ENCODE data around the gene TP53I13. TPM values are rescaled to one million over a fixed set of nuclear protein-coding genes. Genes with fewer than 3 reads are reported as not detected.

TP53I13 gene
- total RNA-seq, 4 donors from 2014 or later, result 47.8 to 144 (median 87.7) TPM

DNA sequence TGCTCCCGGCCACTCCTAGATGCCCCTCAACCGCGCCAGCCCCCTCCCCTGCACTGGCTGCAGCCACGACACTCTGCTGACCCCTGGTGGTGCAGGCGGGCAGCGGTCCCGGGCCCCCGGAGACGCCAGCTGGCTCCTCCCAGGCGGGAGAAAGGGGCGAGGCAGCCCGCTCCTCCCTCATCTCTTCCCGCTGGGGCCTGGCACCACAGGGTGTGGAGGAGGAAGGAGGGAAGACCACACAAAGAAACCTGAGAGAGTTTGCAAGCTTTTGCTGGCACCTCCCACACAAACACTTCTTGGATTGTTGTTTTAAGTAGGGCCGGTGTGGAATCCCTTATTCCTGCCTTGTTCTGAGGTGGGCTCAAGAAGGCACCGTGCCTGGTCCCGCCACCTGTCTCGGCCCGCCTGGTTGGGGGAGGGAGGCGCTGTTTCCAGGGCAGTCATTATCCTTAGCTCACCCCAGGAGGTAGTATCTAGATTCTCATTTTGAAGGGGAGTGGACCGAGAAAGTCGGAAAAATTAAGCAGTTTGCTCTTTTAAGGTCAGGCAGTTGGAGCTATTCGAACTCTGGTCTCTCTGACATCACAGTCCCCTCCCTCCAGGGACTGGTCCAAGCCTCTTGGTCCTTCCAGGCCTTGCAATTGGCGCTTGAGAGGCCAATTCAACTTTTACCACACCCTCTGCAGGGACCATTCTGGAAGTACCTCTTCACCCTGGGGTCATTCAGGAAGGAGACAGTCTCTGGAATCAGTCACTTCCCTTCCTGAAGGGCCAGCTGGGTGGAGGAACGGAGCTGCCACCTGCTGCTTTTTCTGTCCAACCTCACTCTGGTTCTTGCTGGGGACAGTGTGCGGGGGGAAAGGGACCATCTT, 23.5 kb downstream of the TP53I13 start:
- H3K4me1 ChIP-seq, result peaks cover 40 to 57% (median 56%) of the 10 kb centered on the region in 4 donors
- TF ChIP-seq POLR2A (IDR thresholded peaks at IDR 0.05) (no peak), EP300 (IDR thresholded peaks at IDR 0.05; ENCODE audit: low read depth) (no peak), POLR2AphosphoS5 (IDR thresholded peaks at IDR 0.05) (peak; percentile 15 to 58 (median 55))
- TF ChIP-seq, protein P1, sequence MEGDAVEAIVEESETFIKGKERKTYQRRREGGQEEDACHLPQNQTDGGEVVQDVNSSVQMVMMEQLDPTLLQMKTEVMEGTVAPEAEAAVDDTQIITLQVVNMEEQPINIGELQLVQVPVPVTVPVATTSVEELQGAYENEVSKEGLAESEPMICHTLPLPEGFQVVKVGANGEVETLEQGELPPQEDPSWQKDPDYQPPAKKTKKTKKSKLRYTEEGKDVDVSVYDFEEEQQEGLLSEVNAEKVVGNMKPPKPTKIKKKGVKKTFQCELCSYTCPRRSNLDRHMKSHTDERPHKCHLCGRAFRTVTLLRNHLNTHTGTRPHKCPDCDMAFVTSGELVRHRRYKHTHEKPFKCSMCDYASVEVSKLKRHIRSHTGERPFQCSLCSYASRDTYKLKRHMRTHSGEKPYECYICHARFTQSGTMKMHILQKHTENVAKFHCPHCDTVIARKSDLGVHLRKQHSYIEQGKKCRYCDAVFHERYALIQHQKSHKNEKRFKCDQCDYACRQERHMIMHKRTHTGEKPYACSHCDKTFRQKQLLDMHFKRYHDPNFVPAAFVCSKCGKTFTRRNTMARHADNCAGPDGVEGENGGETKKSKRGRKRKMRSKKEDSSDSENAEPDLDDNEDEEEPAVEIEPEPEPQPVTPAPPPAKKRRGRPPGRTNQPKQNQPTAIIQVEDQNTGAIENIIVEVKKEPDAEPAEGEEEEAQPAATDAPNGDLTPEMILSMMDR (IDR thresholded peaks at IDR 0.05), result peak; percentile 93 to 98 (median 97)
- intact Hi-C loops (cut with DNase I; ENCODE audit: low total_unique reads), result no loop called here

DNA sequence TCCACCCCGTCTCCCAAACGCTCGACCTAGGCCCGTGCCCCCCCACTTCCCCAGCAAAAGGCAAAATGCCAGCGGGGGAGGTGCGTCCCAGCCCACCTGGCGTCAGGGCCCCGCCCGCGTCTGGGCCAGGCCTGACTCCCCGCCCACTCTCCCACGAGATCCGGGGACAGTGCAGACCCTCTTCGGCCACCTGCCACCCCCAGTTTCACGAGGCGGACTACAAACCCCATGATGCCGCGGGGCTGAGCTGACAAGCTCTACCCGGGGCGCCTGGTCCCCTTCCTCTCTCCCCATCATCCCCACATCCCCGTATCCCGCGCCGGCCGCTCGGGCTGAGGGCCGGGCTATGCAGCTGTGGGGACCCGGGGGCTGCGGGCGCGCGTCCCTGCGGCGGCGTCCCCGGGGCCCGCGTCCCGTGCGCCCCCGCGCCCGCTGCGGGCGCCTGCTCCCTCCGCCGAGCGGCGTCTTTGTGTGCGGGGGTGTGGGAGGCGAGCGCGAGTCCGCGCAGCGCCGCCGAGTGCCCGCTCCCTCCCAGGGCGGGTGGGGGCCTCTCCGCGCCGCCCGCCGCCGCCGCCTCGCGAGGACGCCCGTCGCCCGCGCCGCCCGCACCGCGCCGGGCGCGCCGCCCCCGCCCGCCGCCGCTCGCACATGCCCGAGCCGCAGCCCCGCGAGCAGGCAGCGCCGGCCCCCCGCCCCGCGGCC, 24.5 kb downstream of the TP53I13 start, which contains the start of gene ANKRD13B:
Gene ANKRD13B (plus strand): TSS at position 283 of the 702 bp plus-strand sequence. CDS start 490 bp downstream, outside the sequence.
- Histone ChIP-seq H3K4me3 (peak within 1 kb of the TSS; percentile 49 to 72 (median 64)), H3K27ac (peak within 1 kb of the TSS; percentile 85 to 93 (median 90)), H3K27me3 (no peaks in the 10 kb centered on the region), H3K9me3 (no peaks in the 10 kb centered on the region), H3K4me1 (peaks cover 33 to 51% (median 48%) of the 10 kb centered on the region in 4 donors), H3K36me3 (no peaks in the 10 kb centered on the region)
- intact Hi-C loops (cut with DNase I; ENCODE audit: low total_unique reads) (no loop called here), in situ Hi-C loops (cut with MboI; ENCODE audit: low pct_ligation_motif_present in 1 of 4, low pct_unique_long_range_greater_than_20kb in 1 of 4, low sequenced_read_pairs in 3 of 4) (no loop called here)
- peak; percentile 55 for DNase-seq
- no peak for TF ChIP-seq POLR2A (IDR thresholded peaks at IDR 0.05)
- no peak for TF ChIP-seq POLR2AphosphoS5 (IDR thresholded peaks at IDR 0.05)
- TF ChIP-seq, protein P1 (IDR thresholded peaks at IDR 0.05), result no peak
- no peak for TF ChIP-seq EP300 (IDR thresholded peaks at IDR 0.05; ENCODE audit: low read depth)
- 2% methylated on average over 18 of the region's 96 CpGs; no CpG with 5 or more reads in 1 of the 2 donors for WGBS, 2 donors (ENCODE audit: low coverage in 1 of 2)

More for the DNA sequence above, 23.5 kb downstream of the TP53I13 start:
- H3K4me3 ChIP-seq, result peak overlapping the region in 3 of 4 donors; percentile 6 to 72 (median 68)
- in situ Hi-C loops (cut with MboI; ENCODE audit: low pct_ligation_motif_present in 1 of 4, low pct_unique_long_range_greater_than_20kb in 1 of 4, low sequenced_read_pairs in 3 of 4), result no loop called here
- H3K27me3 ChIP-seq, result no peaks in the 10 kb centered on the region
- H3K27ac ChIP-seq, result peak overlapping the region; percentile 85 to 93 (median 90)
- H3K36me3 ChIP-seq, result no peaks in the 10 kb centered on the region
- no peaks in the 10 kb centered on the region for H3K9me3 ChIP-seq
- 0 to 7% methylated on average over 2 to 24 of the region's 25 CpGs for WGBS, 2 donors (ENCODE audit: low coverage in 1 of 2)
- DNase-seq, result peak; percentile 93

DNA sequence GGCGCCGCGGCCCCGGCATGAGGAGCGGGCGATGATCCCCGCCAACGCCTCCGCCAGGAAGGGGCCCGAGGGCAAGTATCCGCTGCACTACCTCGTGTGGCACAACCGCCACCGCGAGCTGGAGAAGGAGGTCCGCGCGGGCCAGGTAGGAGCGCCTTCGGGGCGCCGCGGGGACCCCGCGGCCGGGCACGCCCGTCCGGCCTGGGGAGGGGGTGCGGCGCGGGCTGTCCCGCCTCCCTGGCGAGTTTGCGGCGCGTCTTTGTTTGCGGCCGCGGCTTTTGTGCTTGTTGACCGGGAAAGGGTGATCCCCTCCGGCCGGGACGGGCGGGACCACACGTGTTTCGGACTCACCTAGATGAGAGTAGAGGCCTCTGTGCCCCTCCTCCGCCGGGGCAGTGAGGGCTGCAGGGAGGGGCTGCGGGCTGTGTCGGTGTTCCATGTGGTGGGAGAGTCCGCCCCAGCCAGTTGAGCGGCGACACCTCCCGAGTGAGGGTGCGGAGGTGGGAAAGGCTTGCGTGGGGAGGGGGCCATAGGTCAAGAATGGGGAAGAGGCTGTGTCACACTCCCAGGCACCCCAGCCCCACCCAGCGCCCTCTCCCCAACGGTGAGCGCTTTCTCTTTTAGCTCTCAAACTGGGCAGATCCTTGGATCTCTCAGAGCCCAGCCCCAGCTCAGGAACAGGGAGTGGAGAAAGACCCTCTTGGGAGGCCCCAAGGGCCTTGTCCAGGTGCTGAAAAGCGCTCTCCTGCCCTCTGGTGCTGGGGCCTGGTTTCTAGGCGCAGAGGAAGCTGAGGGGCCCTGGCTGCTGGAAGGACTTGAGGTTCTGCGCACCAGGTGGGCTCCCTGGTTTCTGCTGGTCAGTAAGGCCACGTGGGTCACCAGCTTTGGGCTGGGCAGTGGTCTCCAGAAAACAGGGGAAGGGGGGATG, 25.4 kb downstream of the TP53I13 start:
- H3K27ac ChIP-seq, result peak overlapping the region in 3 of 4 donors; percentile 3 to 39 (median 17)
- intact Hi-C loops (cut with DNase I; ENCODE audit: low total_unique reads) (no loop called here), in situ Hi-C loops (cut with MboI; ENCODE audit: low pct_ligation_motif_present in 1 of 4, low pct_unique_long_range_greater_than_20kb in 1 of 4, low sequenced_read_pairs in 3 of 4) (no loop called here)
- H3K27me3 ChIP-seq, result no peaks in the 10 kb centered on the region
- peak overlapping the region; percentile 28 to 72 (median 62) for H3K4me3 ChIP-seq
- no peaks in the 10 kb centered on the region for H3K36me3 ChIP-seq
- DNase-seq, result peak; percentile 23
- no peaks in the 10 kb centered on the region for H3K9me3 ChIP-seq
- TF ChIP-seq EP300 (IDR thresholded peaks at IDR 0.05; ENCODE audit: low read depth), result no peak
- TF ChIP-seq, protein P1 (IDR thresholded peaks at IDR 0.05), result peak in 1 of 5 experiments; percentile 23
- 14% methylated on average over 29 of the region's 64 CpGs; no CpG with 5 or more reads in 1 of the 2 donors for WGBS, 2 donors (ENCODE audit: low coverage in 1 of 2)
- peaks cover 31 to 45% (median 41%) of the 10 kb centered on the region in 4 donors for H3K4me1 ChIP-seq

Data from transverse colon (tissue), 4 donors.